Adrenal gland (tissue), 5 donors: ENCODE results near the gene FBXL14.
"Not testable (repeated sequence)": the region's sequence is repeated elsewhere in the genome, so short reads cannot be mapped to it uniquely, and the experiment has no call there.

ENCODE experiments used
- CTCF ChIP-seq, 6 experiments: fragments of 450-650 bp in 4 of 6; fragments of 200-600 bp in 2 of 6; sonication (generic) in 1 of 6; IDR thresholded peaks; 1 replicate in 5 of 6; 2 replicates in 1 of 6; pipeline versions ENCODE4 v1.5.1 to v1.8.0; 2016 to 2021; ENCODE audit warnings: antibody characterized with exemption in 6 of 6, mild to moderate bottlenecking in 2 of 6, moderate library complexity in 1 of 6
- POLR2A ChIP-seq, 2 donors: fragments of 450-650 bp; IDR thresholded peaks; one replicate each; pipeline ENCODE4 v1.6.1; 2017; ENCODE audit warnings: antibody characterized with exemption in 2 of 2, mild to moderate bottlenecking in 2 of 2, moderate library complexity in 1 of 2
- donor health status: DM: no; HTN: no; CAD: no.

- not testable (repeated sequence) for TF ChIP-seq POLR2A, CTCF (IDR thresholded peaks at IDR 0.05)
Measured at GRCh38 chr12:1558108-1558507, 36.3 kb downstream of the FBXL14 start.
